Osteoblast (primary cell): ENCODE data around the gene CORO2B. TPM values are rescaled to one million over a fixed set of nuclear protein-coding genes. Genes with fewer than 3 reads are reported as not detected.

Experiments
- DNase-seq: peaks from one replicate; pipeline ENCODE4 v3.0.0; 2011; ENCODE audit warnings: low spot score, mixed read lengths; ENCODE audit not compliant: insufficient read length; ENCODE audit errors: missing footprints
- H2AFZ ChIP-seq: 2 replicates; pipeline ENCODE4 v1.6.0; 2011; ENCODE audit warnings: mild to moderate bottlenecking, low read length
- H3K27ac ChIP-seq: 2 replicates; pipeline ENCODE4 v1.5.1; 2011; ENCODE audit warnings: mild to moderate bottlenecking, low read depth, low read length, moderate library complexity
- H3K27me3 ChIP-seq: 2 replicates; pipeline ENCODE4 v1.6.0; 2012; ENCODE audit warnings: mild to moderate bottlenecking, control low read depth, inconsistent platforms, low read length, moderate library complexity; ENCODE audit not compliant: insufficient read depth
- H3K36me3 ChIP-seq: 2 replicates; pipeline ENCODE4 v1.5.1; 2011; ENCODE audit warnings: mild to moderate bottlenecking, low read length, control low read depth, moderate library complexity; ENCODE audit not compliant: insufficient read depth
- H3K4me1 ChIP-seq: 2 replicates; pipeline ENCODE4 v1.5.1; 2011; ENCODE audit warnings: mild to moderate bottlenecking, low read length, control low read depth, moderate library complexity; ENCODE audit not compliant: insufficient read depth
- H3K4me2 ChIP-seq: 2 replicates; pipeline ENCODE4 v1.6.0; 2011; ENCODE audit warnings: mild to moderate bottlenecking, low read length; ENCODE audit not compliant: insufficient read depth
- H3K4me3 ChIP-seq: fragments of 200-600 bp; sonication (generic); 3 replicates; pipeline ENCODE4 v1.5.1; 2012; ENCODE audit warnings: mild to moderate bottlenecking, low read length, inconsistent platforms; ENCODE audit not compliant: insufficient read depth
- H3K79me2 ChIP-seq: 2 replicates; pipeline ENCODE4 v1.6.0; 2012; ENCODE audit warnings: mild to moderate bottlenecking, low read length, control low read depth, inconsistent platforms; ENCODE audit not compliant: insufficient read depth
- H3K9me3 ChIP-seq: 2 replicates; pipeline ENCODE4 v1.5.1; 2011; ENCODE audit warnings: low read depth, low read length, control low read depth
- H4K20me1 ChIP-seq: 2 replicates; pipeline ENCODE4 v1.6.0; 2012; ENCODE audit warnings: mild to moderate bottlenecking, low read length, control low read depth; ENCODE audit not compliant: insufficient read depth
- CTCF ChIP-seq: IDR thresholded peaks from 2 replicates; pipeline ENCODE4 v1.5.1; 2011; ENCODE audit warnings: mild to moderate bottlenecking, low read depth, low read length, moderate library complexity; ENCODE audit errors: extremely low read depth
- total RNA-seq: library from RNA; depleted of rRNA; stranded (reverse); fragments of >200 nt; gene quantifications from 2 replicates; pipeline ENCODE4 v1.2.3, GENCODE V29; 2012

Gene CORO2B
- total RNA-seq, 1 donor: 10.5 TPM

DNA sequence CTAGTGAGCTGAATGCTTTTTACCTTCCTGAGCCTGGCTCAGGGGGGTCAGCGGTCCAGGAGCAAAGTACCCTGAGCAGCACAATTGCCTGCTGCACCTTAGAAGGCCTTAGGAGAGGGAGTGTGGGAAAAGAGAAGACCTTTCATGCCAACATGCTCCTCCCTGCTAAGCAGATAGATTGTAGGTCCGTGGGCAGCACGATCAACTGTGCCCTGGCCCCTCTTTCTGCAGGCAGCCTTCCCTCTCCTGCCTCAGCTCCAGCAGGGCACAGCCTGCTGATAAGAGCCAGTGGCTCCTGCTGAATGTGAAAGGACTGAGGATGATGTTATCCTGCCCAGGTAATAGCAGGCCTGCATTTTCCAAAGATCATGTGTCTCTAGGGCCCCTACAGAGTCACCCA lies 4.1 kb downstream of the CORO2B start:
- Histone ChIP-seq H3K4me3 (no peak overlapping the region), H3K79me2 (peaks cover 46% of the 10 kb centered on the region), H3K27ac (no peak overlapping the region), H3K9me3 (no peaks in the 10 kb centered on the region), H3K4me2 (no peak overlapping the region), H3K36me3 (no peaks in the 10 kb centered on the region), H2AFZ (no peak overlapping the region), H3K4me1 (peaks cover 33% of the 10 kb centered on the region), H3K27me3 (no peaks in the 10 kb centered on the region), H4K20me1 (no peaks in the 10 kb centered on the region)
- peak; percentile 17 for DNase-seq
- no peak for TF ChIP-seq CTCF

GRCh38 chr15:68583321-68583720 lies 4.5 kb downstream of the CORO2B start:
- Histone ChIP-seq H3K9me3 (no peaks in the 10 kb centered on the region), H3K4me1 (peaks cover 33% of the 10 kb centered on the region), H3K36me3 (no peaks in the 10 kb centered on the region), H3K27ac (no peak overlapping the region), H3K27me3 (no peaks in the 10 kb centered on the region), H4K20me1 (no peaks in the 10 kb centered on the region), H2AFZ (no peak overlapping the region), H3K4me3 (no peak overlapping the region), H3K79me2 (peaks cover 44% of the 10 kb centered on the region), H3K4me2 (no peak overlapping the region)
- no peak for TF ChIP-seq CTCF
- peak; percentile 8 for DNase-seq

DNA sequence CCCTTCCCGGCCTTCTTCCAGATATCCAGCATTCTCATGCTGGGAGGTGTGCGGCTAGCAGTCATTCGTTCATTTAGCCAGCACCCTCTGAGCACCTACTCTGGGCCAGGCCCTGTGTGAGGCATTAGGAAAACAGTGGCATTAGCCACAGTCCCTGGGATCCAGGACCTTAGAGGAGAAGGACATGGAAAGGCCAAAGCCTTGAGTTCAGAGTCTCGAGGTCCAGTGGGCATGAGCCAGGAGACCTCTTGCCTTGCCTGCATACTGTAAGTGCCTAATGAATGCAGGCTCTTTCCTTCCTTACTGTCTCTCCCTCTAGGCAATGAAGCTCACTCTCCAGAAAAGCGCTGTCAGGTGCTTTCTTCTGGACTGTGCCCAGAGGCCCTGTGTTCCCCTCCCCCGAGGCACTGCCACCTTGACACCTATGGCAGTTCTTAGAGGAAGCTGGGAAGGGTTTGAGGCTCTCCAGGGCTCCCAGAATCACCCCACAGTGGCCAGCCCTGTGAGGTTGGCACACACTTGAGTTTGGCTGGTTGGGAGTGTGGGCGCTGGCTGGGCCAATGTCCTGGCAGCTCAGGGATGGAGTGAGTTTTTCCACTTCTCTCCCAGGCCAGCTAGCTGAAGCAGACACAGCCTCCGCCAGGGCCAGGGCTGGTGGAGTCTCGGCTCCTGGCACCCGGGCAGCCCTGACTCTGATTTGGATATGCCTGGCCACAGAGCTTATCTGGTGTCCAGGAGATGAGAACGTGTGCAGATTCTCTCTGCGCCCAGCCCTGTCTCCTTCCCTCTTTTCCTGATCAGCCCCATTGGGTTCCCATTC lies 5.4 kb downstream of the CORO2B start:
- TF ChIP-seq CTCF: no peak
- no peaks in the 10 kb centered on the region for H3K9me3 ChIP-seq
- no peaks in the 10 kb centered on the region for H4K20me1 ChIP-seq
- H2AFZ ChIP-seq: no peak overlapping the region
- H3K27ac ChIP-seq: no peak overlapping the region
- DNase-seq: peak; percentile 55
- no peak overlapping the region for H3K4me3 ChIP-seq
- H3K27me3 ChIP-seq: no peaks in the 10 kb centered on the region
- peaks cover 49% of the 10 kb centered on the region for H3K79me2 ChIP-seq
- H3K4me1 ChIP-seq: peaks cover 42% of the 10 kb centered on the region
- no peaks in the 10 kb centered on the region for H3K36me3 ChIP-seq
- H3K4me2 ChIP-seq: no peak overlapping the region

- no peak overlapping the region for H2AFZ ChIP-seq
- TF ChIP-seq CTCF: no peak
- H4K20me1 ChIP-seq: no peaks in the 10 kb centered on the region
- DNase-seq: peak; percentile 38
- no peaks in the 10 kb centered on the region for H3K27me3 ChIP-seq
- no peak overlapping the region for H3K4me3 ChIP-seq
- no peak overlapping the region for H3K4me2 ChIP-seq
- peaks cover 46% of the 10 kb centered on the region for H3K4me1 ChIP-seq
- H3K9me3 ChIP-seq: no peaks in the 10 kb centered on the region
- no peaks in the 10 kb centered on the region for H3K36me3 ChIP-seq
- H3K79me2 ChIP-seq: peaks cover 52% of the 10 kb centered on the region
- peak overlapping the region; percentile 53 for H3K27ac ChIP-seq
Measured at GRCh38 chr15:68584756-68585573, 6.2 kb downstream of the CORO2B start.
